ENCODE results near the gene CLCN7. TPM values are rescaled to one million over a fixed set of nuclear protein-coding genes. Genes with fewer than 3 reads are reported as not detected.

Gene CLCN7
- total RNA-seq, 4 donors from 2014 or later, result 46.3 to 140 (median 72.4) TPM

DNA sequence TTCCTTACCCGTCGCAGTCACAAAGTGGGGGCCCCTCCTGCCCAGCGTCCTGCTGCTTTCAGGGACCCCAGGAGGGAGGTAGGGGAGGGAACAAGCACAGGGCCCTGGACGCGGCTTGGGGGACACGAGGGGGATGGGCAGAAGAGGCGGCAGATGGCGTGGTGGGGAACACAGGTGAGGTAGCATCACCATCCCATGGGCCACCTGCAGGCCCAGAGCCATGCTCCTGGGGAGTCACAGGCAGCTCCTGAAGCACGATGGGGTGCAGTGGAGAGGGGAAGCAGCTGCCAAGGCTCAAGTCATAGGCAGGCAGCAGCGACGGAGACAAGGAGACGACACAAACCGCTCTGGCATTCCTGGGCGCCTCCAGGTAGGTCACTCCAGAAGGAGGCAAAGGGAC lies 71.1 kb downstream of the CLCN7 start:
- no peak for DNase-seq (ENCODE audit: low spot score in 2 of 2)
- WGBS, 2 donors, result 90% methylated on average over 14 of the region's 14 CpGs
- intact Hi-C loops (cut with DNase I; ENCODE audit: low total_unique reads), result loop anchor here (10.0 kb wide), 1 partner anchor 49 kb away; the partner anchor contains the start of genes GNPTG and TSR3
- TF ChIP-seq, protein P1, sequence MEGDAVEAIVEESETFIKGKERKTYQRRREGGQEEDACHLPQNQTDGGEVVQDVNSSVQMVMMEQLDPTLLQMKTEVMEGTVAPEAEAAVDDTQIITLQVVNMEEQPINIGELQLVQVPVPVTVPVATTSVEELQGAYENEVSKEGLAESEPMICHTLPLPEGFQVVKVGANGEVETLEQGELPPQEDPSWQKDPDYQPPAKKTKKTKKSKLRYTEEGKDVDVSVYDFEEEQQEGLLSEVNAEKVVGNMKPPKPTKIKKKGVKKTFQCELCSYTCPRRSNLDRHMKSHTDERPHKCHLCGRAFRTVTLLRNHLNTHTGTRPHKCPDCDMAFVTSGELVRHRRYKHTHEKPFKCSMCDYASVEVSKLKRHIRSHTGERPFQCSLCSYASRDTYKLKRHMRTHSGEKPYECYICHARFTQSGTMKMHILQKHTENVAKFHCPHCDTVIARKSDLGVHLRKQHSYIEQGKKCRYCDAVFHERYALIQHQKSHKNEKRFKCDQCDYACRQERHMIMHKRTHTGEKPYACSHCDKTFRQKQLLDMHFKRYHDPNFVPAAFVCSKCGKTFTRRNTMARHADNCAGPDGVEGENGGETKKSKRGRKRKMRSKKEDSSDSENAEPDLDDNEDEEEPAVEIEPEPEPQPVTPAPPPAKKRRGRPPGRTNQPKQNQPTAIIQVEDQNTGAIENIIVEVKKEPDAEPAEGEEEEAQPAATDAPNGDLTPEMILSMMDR (IDR thresholded peaks at IDR 0.05), result no peak
- no peak for TF ChIP-seq POLR2A (IDR thresholded peaks at IDR 0.05)
- H3K4me3 ChIP-seq (ENCODE audit: low read depth, poor library complexity, severe bottlenecking), result no peak overlapping the region

DNA sequence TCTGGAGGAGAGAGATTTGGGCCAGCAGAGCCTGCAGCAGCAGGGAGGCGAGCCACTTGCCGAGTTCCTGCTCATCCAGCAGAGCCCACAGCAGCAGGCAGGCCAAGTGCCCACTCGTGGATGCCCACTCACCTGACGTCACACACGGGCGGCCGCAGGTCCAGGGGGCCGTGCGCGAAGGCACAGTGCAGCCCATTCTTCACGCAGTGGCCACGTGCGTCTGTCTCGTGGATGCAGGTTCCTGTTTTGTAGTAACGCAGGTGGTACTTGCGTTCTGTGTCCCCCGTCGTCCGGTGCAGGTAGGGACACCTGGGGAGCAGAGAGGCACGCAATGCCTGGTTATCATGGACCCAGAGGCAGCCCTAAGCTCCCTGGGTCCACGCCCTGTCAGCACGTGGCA lies 71.8 kb downstream of the CLCN7 start:
- 93 to 94% methylated on average over 20 to 22 of the region's 22 CpGs for WGBS, 2 donors
- DNase-seq (ENCODE audit: low spot score in 2 of 2), result no peak

DNA sequence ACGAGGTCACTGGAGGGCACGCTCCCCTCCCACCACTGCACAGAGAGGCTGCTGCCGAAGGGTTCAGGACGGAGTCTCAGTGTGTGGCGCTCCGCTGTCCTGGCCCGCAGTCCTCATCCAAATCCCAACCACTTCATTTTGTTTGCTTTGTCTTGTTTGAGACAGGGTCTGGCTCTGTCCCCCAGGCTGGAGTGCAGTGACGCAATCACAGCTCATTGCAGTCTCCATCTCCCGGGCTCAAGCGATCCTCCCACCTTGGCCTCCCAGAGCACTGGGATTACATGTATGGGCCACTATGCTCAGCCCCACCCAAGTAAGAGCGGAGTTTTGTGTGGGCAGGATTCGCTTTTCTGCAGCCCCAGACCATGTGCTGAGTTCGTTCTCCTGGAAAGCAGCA lies 73.1 kb downstream of the CLCN7 start:
- DNase-seq (ENCODE audit: low spot score in 2 of 2), result no peak
- TF ChIP-seq POLR2A (IDR thresholded peaks at IDR 0.05), result no peak
- TF ChIP-seq, protein P1 (IDR thresholded peaks at IDR 0.05), result no peak
- 94 to 96% methylated on average over 13 of the region's 13 CpGs for WGBS, 2 donors
- H3K4me3 ChIP-seq (ENCODE audit: low read depth, poor library complexity, severe bottlenecking), result no peak overlapping the region
- intact Hi-C loops (cut with DNase I; ENCODE audit: low total_unique reads), result loop anchor here (10.0 kb wide), 1 partner anchor 47 kb away; the partner anchor contains the start of genes GNPTG and TSR3

More for the DNA sequence above, 71.8 kb downstream of the CLCN7 start:
- TF ChIP-seq, protein P1 (IDR thresholded peaks at IDR 0.05), result no peak
- TF ChIP-seq POLR2A (IDR thresholded peaks at IDR 0.05), result no peak
- H3K4me3 ChIP-seq (ENCODE audit: low read depth, poor library complexity, severe bottlenecking), result no peak overlapping the region
- intact Hi-C loops (cut with DNase I; ENCODE audit: low total_unique reads), result loop anchor here (10.0 kb wide), 1 partner anchor 48 kb away; the partner anchor contains the start of genes GNPTG and TSR3

DNA sequence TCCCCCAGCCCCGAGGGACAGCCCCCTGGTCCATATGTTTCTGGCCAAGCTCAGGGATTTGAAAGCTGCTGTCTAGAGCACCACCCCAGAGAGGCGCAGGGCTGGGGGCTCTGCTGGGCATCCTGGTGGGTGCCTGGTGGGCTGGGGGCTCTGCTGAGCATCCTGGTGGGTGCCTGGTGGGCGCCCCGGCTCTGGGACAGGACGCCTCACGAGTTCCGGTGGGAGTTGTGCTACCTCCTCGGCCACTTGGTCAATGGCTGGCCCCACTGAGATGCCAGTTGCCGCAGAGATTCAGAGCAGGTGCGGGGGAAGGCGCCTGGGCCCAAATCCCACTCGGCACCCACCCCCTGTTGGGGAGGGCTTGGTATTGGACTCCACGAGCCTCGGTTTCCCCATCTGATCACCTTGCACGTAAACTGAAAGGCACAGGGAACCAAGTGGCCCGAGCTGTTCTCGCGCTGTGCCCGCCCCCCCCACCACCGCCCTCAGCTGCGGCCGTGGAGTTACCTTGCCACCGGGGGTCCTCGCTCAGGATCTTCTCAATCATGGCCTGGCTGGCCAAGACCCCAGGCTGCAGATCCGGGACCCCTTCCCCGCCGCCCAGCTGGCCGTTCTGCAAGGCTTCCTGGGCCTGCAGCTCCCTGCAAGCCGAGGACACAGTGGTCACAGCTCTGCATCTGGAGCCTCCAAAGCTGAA lies 73.6 kb downstream of the CLCN7 start:
- H3K4me3 ChIP-seq (ENCODE audit: low read depth, poor library complexity, severe bottlenecking), result no peak overlapping the region
- intact Hi-C loops (cut with DNase I; ENCODE audit: low total_unique reads), result loop anchor here (10.0 kb wide), 1 partner anchor 46 kb away; the partner anchor contains the start of genes GNPTG and TSR3
- DNase-seq (ENCODE audit: low spot score in 2 of 2), result no peak
- 86 to 92% methylated on average over 19 to 28 of the region's 29 CpGs for WGBS, 2 donors
- no peak for TF ChIP-seq POLR2A (IDR thresholded peaks at IDR 0.05)
- TF ChIP-seq, protein P1 (IDR thresholded peaks at IDR 0.05), result no peak

DNA sequence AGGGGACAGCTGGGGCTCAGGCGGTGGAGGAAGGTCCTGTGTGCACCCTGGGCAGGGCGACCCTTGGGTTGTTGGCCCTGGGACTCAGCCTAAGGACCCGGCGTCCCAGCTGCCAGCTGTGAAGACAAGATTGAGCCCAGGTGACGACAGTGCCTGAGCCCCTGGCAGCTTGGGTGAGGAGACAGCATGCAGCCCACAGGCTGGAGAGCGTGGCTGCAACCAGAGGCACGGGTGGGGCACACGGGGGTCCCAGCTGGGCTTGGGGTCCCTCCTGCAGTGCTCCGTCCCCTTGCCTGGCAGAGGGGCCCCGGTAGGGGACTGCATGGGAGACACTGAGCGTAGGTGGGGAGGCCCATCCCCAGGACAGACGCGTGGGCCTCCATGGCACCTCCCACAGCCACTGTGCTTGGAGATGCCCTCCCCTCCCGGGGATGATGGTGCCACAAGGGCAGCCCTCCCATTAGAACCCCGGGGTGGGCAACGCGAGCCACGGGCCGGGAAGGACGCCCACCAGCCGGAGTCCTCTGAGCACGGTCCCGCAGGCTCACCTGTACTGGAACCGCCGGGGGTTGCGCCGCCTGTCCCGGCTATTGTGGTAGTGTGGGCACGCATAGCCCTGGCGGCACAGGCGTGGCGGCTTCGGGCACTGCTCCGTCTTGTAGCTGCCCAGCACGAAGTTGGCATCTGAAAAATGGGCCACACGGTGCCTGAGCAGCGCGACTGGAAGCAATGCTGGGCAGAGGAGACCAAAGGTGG lies 75.8 kb downstream of the CLCN7 start:
- H3K4me3 ChIP-seq (ENCODE audit: low read depth, poor library complexity, severe bottlenecking), result no peak overlapping the region
- 95 to 97% methylated on average over 29 to 38 of the region's 38 CpGs for WGBS, 2 donors
- DNase-seq (ENCODE audit: low spot score in 2 of 2), result no peak
- intact Hi-C loops (cut with DNase I; ENCODE audit: low total_unique reads), result no loop called here
- no peak for TF ChIP-seq POLR2A (IDR thresholded peaks at IDR 0.05)
- TF ChIP-seq, protein P1 (IDR thresholded peaks at IDR 0.05), result no peak
